ENCODE data around the gene SPRYD3.

DNA sequence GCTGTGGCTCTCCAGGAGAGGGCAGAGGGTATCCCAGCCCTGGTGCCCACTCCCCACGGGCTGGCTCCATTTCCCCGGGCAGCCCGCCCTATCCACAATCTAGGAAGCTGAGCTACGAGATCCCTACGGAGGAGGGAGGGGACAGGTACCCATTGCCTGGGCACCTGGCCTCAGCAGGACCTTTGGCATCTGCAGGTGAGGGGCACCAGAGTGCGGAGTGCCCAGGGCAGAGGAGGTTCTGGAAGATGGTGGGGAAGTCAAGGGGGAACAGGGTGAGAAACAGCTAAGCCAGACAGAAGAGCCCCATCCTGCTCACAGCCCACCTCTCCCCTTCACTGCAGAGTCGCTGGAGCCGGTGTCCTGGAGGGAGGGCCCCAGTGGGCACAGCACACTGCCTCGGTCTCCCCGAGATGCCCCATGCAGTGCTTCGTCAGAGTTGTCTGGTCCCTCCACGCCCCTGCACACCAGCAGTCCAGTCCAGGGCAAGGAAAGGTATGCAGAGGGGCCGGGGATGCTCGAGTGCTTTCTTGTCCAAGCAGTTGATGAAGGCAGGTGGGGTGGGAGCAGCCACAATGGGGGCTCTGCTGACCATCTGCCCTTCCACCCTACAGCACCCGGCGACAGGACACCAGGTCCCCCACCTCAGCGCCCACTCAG is 19.0 kb downstream of the SPRYD3 start:
- TF ChIP-seq, protein P1, sequence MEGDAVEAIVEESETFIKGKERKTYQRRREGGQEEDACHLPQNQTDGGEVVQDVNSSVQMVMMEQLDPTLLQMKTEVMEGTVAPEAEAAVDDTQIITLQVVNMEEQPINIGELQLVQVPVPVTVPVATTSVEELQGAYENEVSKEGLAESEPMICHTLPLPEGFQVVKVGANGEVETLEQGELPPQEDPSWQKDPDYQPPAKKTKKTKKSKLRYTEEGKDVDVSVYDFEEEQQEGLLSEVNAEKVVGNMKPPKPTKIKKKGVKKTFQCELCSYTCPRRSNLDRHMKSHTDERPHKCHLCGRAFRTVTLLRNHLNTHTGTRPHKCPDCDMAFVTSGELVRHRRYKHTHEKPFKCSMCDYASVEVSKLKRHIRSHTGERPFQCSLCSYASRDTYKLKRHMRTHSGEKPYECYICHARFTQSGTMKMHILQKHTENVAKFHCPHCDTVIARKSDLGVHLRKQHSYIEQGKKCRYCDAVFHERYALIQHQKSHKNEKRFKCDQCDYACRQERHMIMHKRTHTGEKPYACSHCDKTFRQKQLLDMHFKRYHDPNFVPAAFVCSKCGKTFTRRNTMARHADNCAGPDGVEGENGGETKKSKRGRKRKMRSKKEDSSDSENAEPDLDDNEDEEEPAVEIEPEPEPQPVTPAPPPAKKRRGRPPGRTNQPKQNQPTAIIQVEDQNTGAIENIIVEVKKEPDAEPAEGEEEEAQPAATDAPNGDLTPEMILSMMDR (IDR thresholded peaks at IDR 0.05; ENCODE audit: low read depth, low read length, poor library complexity, severe bottlenecking): no peak
- no peak for TF ChIP-seq EZH2phosphoT487 (IDR thresholded peaks at IDR 0.05; ENCODE audit: borderline replicate concordance, low read length)
